Measurements from ENCODE around the gene KDM2B.
"Not testable (repeated sequence)": the region's sequence is repeated elsewhere in the genome, so short reads cannot be mapped to it uniquely, and the experiment has no call there.

Gene KDM2B

DNA sequence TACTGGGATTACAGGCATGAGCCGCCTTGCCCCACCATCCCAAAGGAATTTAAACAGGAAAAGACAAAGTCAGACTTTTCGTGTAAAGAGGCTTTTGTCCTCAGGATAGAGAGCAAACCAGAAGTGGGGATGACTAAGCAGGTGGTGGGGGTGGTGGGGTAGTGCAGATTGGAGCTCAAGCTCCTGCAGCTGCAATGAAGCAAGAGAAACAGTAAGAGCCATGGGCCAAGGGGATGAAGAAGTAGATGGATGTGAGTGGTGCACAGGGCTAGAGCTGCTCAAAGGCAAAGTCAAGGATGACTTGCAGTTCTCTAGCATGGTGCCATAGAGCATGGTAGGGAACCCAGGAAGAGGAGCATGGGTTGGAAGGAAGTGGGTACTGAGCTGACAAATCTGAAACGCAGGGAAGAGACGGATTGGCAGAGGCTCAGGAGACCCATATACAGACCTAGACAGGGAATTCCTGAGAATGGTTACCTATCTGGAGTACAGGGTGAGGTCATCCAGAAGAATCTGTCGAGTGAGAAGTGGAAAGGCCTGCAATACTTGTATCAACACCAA is 192.3 kb downstream of the KDM2B start:
- no peak overlapping the region for H3K4me3 ChIP-seq (ENCODE audit: low read length)
- no peaks in the 10 kb centered on the region for H3K79me2 ChIP-seq (ENCODE audit: low read length)
- no peak overlapping the region for H2AFZ ChIP-seq (ENCODE audit: low read depth, low read length)
- no peaks in the 10 kb centered on the region for H4K20me1 ChIP-seq (ENCODE audit: insufficient read depth, low read length)
- H3K27me3 ChIP-seq (ENCODE audit: low read depth, low read length) = no peaks in the 10 kb centered on the region
- H3K9me3 ChIP-seq (ENCODE audit: insufficient read depth, low read length) = no peaks in the 10 kb centered on the region
- no peaks in the 10 kb centered on the region for H3K36me3 ChIP-seq (replicated peaks; ENCODE audit: low read depth, low read length)
- no peak overlapping the region for H3K27ac ChIP-seq (ENCODE audit: low read length)
- H3K4me1 ChIP-seq (ENCODE audit: low read length) = peaks cover 10% of the 10 kb centered on the region
- no peak overlapping the region for H3K4me2 ChIP-seq (ENCODE audit: low read length)
- no peak overlapping the region for H3K9ac ChIP-seq (ENCODE audit: low read length)
- no peak for TF ChIP-seq EZH2phosphoT487 (IDR thresholded peaks at IDR 0.05; ENCODE audit: low read depth)

DNA sequence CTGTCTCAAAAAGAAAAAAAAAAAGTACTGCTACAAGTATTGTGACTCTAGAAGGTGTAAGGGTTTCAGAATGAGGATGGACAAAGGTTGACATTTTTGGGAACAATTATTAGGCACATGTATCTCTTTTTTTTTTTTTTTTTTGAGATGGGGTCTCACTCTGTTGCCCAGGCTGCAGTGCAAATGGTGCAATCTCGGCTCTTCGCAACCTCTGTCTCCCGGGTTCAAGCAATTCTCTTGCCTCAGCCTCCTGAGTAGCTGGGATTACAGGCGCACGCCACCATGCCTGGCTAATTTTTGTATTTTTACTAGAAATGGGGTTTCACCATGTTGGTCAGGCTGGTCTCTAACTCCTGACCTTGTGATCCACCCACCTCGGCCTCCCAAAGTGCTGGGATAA is 195.9 kb downstream of the KDM2B start:
- not testable (repeated sequence) for H3K27me3 ChIP-seq (ENCODE audit: low read depth, low read length); H3K4me2 ChIP-seq (ENCODE audit: low read length); H3K79me2 ChIP-seq (ENCODE audit: low read length); H3K4me1 ChIP-seq (ENCODE audit: low read length); H4K20me1 ChIP-seq (ENCODE audit: insufficient read depth, low read length); H3K9me3 ChIP-seq (ENCODE audit: insufficient read depth, low read length); H3K36me3 ChIP-seq (replicated peaks; ENCODE audit: low read depth, low read length); H2AFZ ChIP-seq (ENCODE audit: low read depth, low read length); H3K9ac ChIP-seq (ENCODE audit: low read length); H3K27ac ChIP-seq (ENCODE audit: low read length); H3K4me3 ChIP-seq (ENCODE audit: low read length)

DNA sequence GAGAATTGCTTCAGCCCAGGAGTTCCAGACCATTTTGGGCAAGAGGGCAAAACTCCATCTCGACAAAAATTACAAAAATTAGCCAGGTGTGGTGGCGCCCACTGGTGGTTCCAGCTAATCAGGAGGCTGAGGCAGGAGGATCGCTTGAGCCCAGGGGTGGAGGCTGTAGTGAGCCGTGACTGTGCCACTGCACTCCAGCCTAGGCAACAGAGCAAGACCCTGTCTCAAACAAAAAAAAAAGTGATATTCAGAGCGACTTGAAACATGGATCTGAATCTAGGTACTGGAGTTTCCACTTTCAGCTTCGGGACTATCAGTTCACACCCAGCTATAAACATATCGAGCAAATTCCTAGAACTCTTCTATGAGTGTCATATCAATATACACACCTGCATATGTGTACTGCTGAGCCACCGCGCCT is 197.2 kb downstream of the KDM2B start:
- Histone ChIP-seq H3K4me2 (ENCODE audit: low read length) (no peak overlapping the region), H2AFZ (ENCODE audit: low read depth, low read length) (no peak overlapping the region), H3K36me3 (replicated peaks; ENCODE audit: low read depth, low read length) (no peaks in the 10 kb centered on the region), H3K4me1 (ENCODE audit: low read length) (no peaks in the 10 kb centered on the region), H3K27me3 (ENCODE audit: low read depth, low read length) (peaks cover 4% of the 10 kb centered on the region; the same call in 1 of the 2 replicates), H3K79me2 (ENCODE audit: low read length) (no peaks in the 10 kb centered on the region), H3K9me3 (ENCODE audit: insufficient read depth, low read length) (no peaks in the 10 kb centered on the region), H3K27ac (ENCODE audit: low read length) (no peak overlapping the region), H3K4me3 (ENCODE audit: low read length) (no peak overlapping the region), H4K20me1 (ENCODE audit: insufficient read depth, low read length) (no peaks in the 10 kb centered on the region), H3K9ac (ENCODE audit: low read length) (no peak overlapping the region)
- TF ChIP-seq EZH2phosphoT487 (IDR thresholded peaks at IDR 0.05; ENCODE audit: low read depth) = no peak
- TF ChIP-seq, protein P1, sequence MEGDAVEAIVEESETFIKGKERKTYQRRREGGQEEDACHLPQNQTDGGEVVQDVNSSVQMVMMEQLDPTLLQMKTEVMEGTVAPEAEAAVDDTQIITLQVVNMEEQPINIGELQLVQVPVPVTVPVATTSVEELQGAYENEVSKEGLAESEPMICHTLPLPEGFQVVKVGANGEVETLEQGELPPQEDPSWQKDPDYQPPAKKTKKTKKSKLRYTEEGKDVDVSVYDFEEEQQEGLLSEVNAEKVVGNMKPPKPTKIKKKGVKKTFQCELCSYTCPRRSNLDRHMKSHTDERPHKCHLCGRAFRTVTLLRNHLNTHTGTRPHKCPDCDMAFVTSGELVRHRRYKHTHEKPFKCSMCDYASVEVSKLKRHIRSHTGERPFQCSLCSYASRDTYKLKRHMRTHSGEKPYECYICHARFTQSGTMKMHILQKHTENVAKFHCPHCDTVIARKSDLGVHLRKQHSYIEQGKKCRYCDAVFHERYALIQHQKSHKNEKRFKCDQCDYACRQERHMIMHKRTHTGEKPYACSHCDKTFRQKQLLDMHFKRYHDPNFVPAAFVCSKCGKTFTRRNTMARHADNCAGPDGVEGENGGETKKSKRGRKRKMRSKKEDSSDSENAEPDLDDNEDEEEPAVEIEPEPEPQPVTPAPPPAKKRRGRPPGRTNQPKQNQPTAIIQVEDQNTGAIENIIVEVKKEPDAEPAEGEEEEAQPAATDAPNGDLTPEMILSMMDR (IDR thresholded peaks at IDR 0.05; ENCODE audit: low read depth, low read length) = peak; percentile 17; the same call in 1 of the 2 replicates

DNA sequence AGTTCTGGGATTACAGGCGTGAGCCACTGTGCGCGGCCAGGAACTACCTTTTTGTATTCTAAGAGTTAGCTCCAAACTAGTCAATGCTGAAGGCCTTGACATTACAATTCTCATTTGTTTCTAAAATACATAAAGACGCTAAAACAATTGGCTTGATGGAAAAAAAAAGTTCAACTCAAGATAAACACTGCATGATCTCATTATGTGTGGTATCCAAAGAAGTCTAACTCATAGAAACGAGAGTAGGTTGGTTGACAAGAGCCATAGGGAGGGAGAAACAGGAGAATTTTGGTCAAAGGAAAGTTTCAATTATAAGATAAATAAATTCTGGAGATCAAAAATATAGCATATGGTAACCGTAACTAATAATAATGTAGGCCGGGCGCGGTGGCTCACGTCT is 200.9 kb downstream of the KDM2B start:
- TF ChIP-seq, protein P1 (IDR thresholded peaks at IDR 0.05; ENCODE audit: low read depth, low read length) = no peak
- TF ChIP-seq EZH2phosphoT487 (IDR thresholded peaks at IDR 0.05; ENCODE audit: low read depth) = no peak
- H3K9ac ChIP-seq (ENCODE audit: low read length) = no peak overlapping the region
- H4K20me1 ChIP-seq (ENCODE audit: insufficient read depth, low read length) = no peaks in the 10 kb centered on the region
- no peaks in the 10 kb centered on the region for H3K79me2 ChIP-seq (ENCODE audit: low read length)
- no peak overlapping the region for H3K27ac ChIP-seq (ENCODE audit: low read length)
- H3K4me1 ChIP-seq (ENCODE audit: low read length) = no peaks in the 10 kb centered on the region
- no peak overlapping the region for H3K4me3 ChIP-seq (ENCODE audit: low read length)
- H3K9me3 ChIP-seq (ENCODE audit: insufficient read depth, low read length) = no peaks in the 10 kb centered on the region
- peaks cover 4% of the 10 kb centered on the region; the same call in 1 of the 2 replicates for H3K27me3 ChIP-seq (ENCODE audit: low read depth, low read length)
- no peak overlapping the region for H2AFZ ChIP-seq (ENCODE audit: low read depth, low read length)
- no peaks in the 10 kb centered on the region for H3K36me3 ChIP-seq (replicated peaks; ENCODE audit: low read depth, low read length)
- H3K4me2 ChIP-seq (ENCODE audit: low read length) = no peak overlapping the region

Measured in OCI-LY3 (cell line).